ENCODE results near the gene MPRIP.

Gene MPRIP

GRCh38 chr17:17087424-17088015 is 45.3 kb downstream of the MPRIP start:
- DNase-seq (ENCODE audit: low spot score) = no peak

GRCh38 chr17:17088086-17088485 is 45.8 kb downstream of the MPRIP start:
- no peak for DNase-seq (ENCODE audit: low spot score)

- DNase-seq (ENCODE audit: low spot score) = no peak
These were observed 46.6 kb downstream of the MPRIP start for GRCh38 chr17:17088541-17089525.

- no peak for DNase-seq (ENCODE audit: low spot score)
These were observed 47.8 kb downstream of the MPRIP start for GRCh38 chr17:17089796-17090641.

GRCh38 chr17:17090642-17091103 is 48.4 kb downstream of the MPRIP start:
- DNase-seq (ENCODE audit: low spot score) = no peak

- DNase-seq (ENCODE audit: low spot score) = no peak
These were observed 49.0 kb downstream of the MPRIP start for GRCh38 chr17:17091276-17091675.

- DNase-seq (ENCODE audit: low spot score) = no peak
These were observed 49.8 kb downstream of the MPRIP start for GRCh38 chr17:17091856-17092756.

GRCh38 chr17:17093764-17094163 is 51.5 kb downstream of the MPRIP start:
- no peak for DNase-seq (ENCODE audit: low spot score)

GRCh38 chr17:17096438-17097178 is 54.4 kb downstream of the MPRIP start:
- peak; percentile 89 for DNase-seq (ENCODE audit: low spot score)

- no peak for DNase-seq (ENCODE audit: low spot score)
These were observed 55.6 kb downstream of the MPRIP start for GRCh38 chr17:17097763-17098345.

GRCh38 chr17:17098551-17099179 is 56.4 kb downstream of the MPRIP start:
- DNase-seq (ENCODE audit: low spot score) = no peak

- no peak for DNase-seq (ENCODE audit: low spot score)
These were observed 59.9 kb downstream of the MPRIP start for GRCh38 chr17:17102176-17102575.

GRCh38 chr17:17103160-17103559 is 60.9 kb downstream of the MPRIP start:
- no peak for DNase-seq (ENCODE audit: low spot score)

GRCh38 chr17:17104036-17104435 is 61.8 kb downstream of the MPRIP start:
- no peak for DNase-seq (ENCODE audit: low spot score)

- no peak for DNase-seq (ENCODE audit: low spot score)
These were observed 62.2 kb downstream of the MPRIP start for GRCh38 chr17:17104494-17104893.

- no peak for DNase-seq (ENCODE audit: low spot score)
These were observed 63.7 kb downstream of the MPRIP start for GRCh38 chr17:17105976-17106375.

GRCh38 chr17:17106756-17107155 is 64.5 kb downstream of the MPRIP start:
- DNase-seq (ENCODE audit: low spot score) = no peak

GRCh38 chr17:17107281-17107680 is 65.0 kb downstream of the MPRIP start:
- DNase-seq (ENCODE audit: low spot score) = no peak

- no peak for DNase-seq (ENCODE audit: low spot score)
These were observed 65.7 kb downstream of the MPRIP start for GRCh38 chr17:17107891-17108431.

All from HuH-7 (cell line).